ENCODE measurements around the gene LRATD1.
"Not testable (repeated sequence)": the region's sequence is repeated elsewhere in the genome, so short reads cannot be mapped to it uniquely, and the experiment has no call there.

Gene LRATD1

DNA sequence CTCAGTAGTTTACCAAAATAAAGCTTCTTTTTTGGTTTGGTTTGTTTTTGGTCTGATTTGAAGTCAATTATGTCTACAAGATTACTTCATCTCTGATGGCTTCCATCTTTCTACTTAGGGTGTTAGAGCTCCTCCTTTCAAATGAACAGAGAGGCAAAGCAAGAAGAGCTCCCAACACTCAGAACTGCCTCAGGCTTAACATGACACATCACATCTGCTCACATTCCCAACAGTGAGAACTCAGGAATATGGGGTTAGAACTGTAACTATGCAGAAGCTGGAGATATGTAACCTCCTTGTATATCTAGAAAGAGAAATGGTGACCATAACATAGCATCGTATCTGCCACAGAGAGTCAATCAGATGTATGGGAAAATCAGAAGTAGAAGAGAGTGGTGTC is 11.4 kb upstream of the LRATD1 start:
- TF ChIP-seq NFRKB (IDR thresholded peaks at IDR 0.05) (no peak), HDGF (IDR thresholded peaks at IDR 0.05; ENCODE audit: borderline replicate concordance) (no peak), BHLHE40 (IDR thresholded peaks at IDR 0.05; ENCODE audit: borderline replicate concordance) (no peak), ELF4 (IDR thresholded peaks at IDR 0.05) (no peak), L3MBTL2 (conservative IDR thresholded peaks at IDR 0.05) (no peak), ZNF384 (IDR thresholded peaks at IDR 0.05) (no peak), ARNT (IDR thresholded peaks at IDR 0.05) (no peak), TARDBP (IDR thresholded peaks at IDR 0.05) (no peak), CTBP1 (IDR thresholded peaks at IDR 0.05; ENCODE audit: borderline replicate concordance) (no peak), FOXK2 (IDR thresholded peaks at IDR 0.05) (no peak), SP1 (IDR thresholded peaks at IDR 0.05) (no peak)
- TF ChIP-seq, protein P1, sequence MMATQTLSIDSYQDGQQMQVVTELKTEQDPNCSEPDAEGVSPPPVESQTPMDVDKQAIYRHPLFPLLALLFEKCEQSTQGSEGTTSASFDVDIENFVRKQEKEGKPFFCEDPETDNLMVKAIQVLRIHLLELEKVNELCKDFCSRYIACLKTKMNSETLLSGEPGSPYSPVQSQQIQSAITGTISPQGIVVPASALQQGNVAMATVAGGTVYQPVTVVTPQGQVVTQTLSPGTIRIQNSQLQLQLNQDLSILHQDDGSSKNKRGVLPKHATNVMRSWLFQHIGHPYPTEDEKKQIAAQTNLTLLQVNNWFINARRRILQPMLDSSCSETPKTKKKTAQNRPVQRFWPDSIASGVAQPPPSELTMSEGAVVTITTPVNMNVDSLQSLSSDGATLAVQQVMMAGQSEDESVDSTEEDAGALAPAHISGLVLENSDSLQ (IDR thresholded peaks at IDR 0.05), result no peak
- no peak for DNase-seq (ENCODE audit: extremely low spot score)
- CTCF ChIA-PET, result no interaction called here
- POLR2A ChIA-PET, result no interaction called here

DNA sequence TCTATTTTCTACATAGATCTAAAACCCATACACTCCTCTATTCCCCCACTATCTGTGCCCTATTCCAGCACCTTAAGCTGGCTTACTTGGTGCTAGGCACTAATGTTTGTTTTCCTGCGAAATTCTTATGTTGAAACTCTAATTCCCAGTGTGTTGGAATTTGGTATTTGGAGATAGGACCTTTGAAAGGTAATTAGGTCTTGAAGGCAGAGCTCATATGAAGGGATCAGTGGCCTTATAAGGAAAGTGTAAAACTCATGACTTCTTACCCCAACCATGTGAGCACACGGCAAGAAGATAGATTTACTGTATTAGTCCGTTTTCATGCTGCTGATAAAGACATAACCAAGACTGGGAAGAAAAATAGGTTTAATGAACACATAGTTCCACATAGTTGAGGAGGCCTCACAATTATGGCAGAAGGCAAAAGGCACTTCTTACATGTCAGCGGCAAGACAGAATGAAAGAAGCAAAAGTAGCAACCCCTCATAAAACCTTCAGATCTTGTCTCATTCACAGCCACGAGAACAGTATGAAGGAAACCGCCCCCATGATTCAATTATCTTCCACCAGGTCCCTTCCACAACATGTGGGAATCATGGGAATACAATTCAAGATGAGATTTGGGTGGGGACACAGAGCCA is 10.5 kb upstream of the LRATD1 start:
- ChIA-PET POLR2A (no interaction called here), CTCF (no interaction called here)
- TF ChIP-seq HDGF (IDR thresholded peaks at IDR 0.05; ENCODE audit: borderline replicate concordance), result no peak
- no peak for TF ChIP-seq FOXM1 (IDR thresholded peaks at IDR 0.05; ENCODE audit: borderline replicate concordance)
- no peak for TF ChIP-seq ELF4 (IDR thresholded peaks at IDR 0.05)
- TF ChIP-seq, protein P1 (IDR thresholded peaks at IDR 0.05), result no peak
- no peak for TF ChIP-seq ARNT (IDR thresholded peaks at IDR 0.05)
- TF ChIP-seq L3MBTL2 (conservative IDR thresholded peaks at IDR 0.05), result no peak
- no peak for TF ChIP-seq ZNF384 (IDR thresholded peaks at IDR 0.05)
- no peak for TF ChIP-seq FOXA1 (IDR thresholded peaks at IDR 0.05)
- DNase-seq (ENCODE audit: extremely low spot score), result no peak

DNA sequence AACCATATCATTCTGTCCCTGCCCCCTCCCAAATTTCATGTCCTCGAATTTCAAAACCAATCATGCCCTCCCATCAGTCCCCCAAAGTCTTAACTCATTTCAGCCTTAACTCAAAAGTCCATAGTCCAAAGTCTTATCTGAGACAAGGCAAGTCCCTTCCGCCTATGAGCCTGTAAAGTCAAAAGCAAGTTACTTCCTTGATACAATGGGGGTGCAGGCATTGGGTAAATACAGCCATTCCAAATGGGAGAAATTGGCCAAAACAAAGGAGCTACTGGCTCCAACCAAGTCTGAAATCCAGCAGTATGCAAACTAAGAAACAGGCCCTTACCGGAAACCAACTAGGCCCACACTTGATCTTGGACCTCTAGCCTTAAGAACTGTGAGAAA is 10.0 kb upstream of the LRATD1 start:
- DNase-seq (ENCODE audit: extremely low spot score); CTCF ChIA-PET; POLR2A ChIA-PET: not testable (repeated sequence)

DNA sequence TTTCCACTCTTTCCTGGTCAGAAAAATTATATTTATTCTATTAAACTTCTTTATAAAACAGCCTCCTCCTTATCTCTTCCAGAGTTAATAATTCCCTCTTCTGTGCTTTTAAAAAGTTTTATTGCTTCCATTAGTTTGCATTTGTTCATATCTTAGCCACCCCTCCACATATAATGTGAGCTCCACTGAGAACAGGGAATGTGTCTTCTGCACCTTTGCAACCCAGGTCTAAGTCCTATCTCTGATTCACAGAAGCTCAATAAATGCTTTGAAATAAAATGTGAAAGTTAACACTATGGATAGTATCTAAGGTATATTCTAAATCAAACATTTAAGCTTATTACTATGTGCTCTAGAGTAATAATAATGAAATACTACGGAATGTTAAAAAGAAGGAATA is 9.3 kb upstream of the LRATD1 start:
- POLR2A ChIA-PET, result no interaction called here
- CTCF ChIA-PET, result no interaction called here
- TF ChIP-seq BHLHE40 (IDR thresholded peaks at IDR 0.05; ENCODE audit: borderline replicate concordance), result no peak
- TF ChIP-seq SP1 (IDR thresholded peaks at IDR 0.05), result no peak
- TF ChIP-seq ZNF384 (IDR thresholded peaks at IDR 0.05), result no peak
- TF ChIP-seq LEF1 (IDR thresholded peaks at IDR 0.05; ENCODE audit: borderline replicate concordance), result no peak
- no peak for TF ChIP-seq TARDBP (IDR thresholded peaks at IDR 0.05)
- no peak for TF ChIP-seq CTBP1 (IDR thresholded peaks at IDR 0.05; ENCODE audit: borderline replicate concordance)
- TF ChIP-seq FOXM1 (IDR thresholded peaks at IDR 0.05; ENCODE audit: borderline replicate concordance), result no peak
- no peak for TF ChIP-seq ARNT (IDR thresholded peaks at IDR 0.05)
- TF ChIP-seq, protein P1 (IDR thresholded peaks at IDR 0.05), result no peak
- DNase-seq (ENCODE audit: extremely low spot score), result no peak

DNA sequence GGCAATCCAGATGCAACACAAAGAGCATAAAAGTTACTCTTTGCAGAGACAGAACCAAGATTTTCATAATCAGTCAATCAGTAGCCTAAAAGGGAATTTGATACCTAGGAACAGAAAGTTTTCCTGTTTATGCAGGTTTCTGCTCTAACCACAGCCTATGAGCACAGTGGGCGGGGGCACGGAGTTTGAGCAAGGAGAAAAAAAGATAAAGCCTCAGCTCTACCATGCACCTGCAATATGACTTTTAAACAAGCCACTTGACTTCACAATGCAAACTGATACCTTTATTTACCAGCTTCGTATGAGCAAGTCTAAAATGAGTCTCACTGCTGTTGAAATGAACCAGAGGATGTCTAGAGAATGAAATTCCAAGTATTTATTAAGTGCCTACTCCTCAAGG is 5.6 kb upstream of the LRATD1 start:
- no peak for DNase-seq (ENCODE audit: extremely low spot score)
- POLR2A ChIA-PET, result no interaction called here
- CTCF ChIA-PET, result no interaction called here
- TF ChIP-seq TARDBP (IDR thresholded peaks at IDR 0.05), result no peak
- TF ChIP-seq HDGF (IDR thresholded peaks at IDR 0.05; ENCODE audit: borderline replicate concordance), result no peak
- no peak for TF ChIP-seq CTBP1 (IDR thresholded peaks at IDR 0.05; ENCODE audit: borderline replicate concordance)
- TF ChIP-seq BHLHE40 (IDR thresholded peaks at IDR 0.05; ENCODE audit: borderline replicate concordance), result no peak
- no peak for TF ChIP-seq ELF4 (IDR thresholded peaks at IDR 0.05)
- no peak for TF ChIP-seq LEF1 (IDR thresholded peaks at IDR 0.05; ENCODE audit: borderline replicate concordance)
- no peak for TF ChIP-seq ARNT (IDR thresholded peaks at IDR 0.05)
- TF ChIP-seq FOXA1 (IDR thresholded peaks at IDR 0.05), result no peak
- no peak for TF ChIP-seq ZNF384 (IDR thresholded peaks at IDR 0.05)
- TF ChIP-seq L3MBTL2 (conservative IDR thresholded peaks at IDR 0.05), result no peak
- no peak for TF ChIP-seq FOXK2 (IDR thresholded peaks at IDR 0.05)
- no peak for TF ChIP-seq NFRKB (IDR thresholded peaks at IDR 0.05)
- TF ChIP-seq, protein P1 (IDR thresholded peaks at IDR 0.05), result no peak
- TF ChIP-seq SP1 (IDR thresholded peaks at IDR 0.05), result no peak
- TF ChIP-seq SUZ12 (IDR thresholded peaks at IDR 0.05), result no peak
- no peak for TF ChIP-seq FOXM1 (IDR thresholded peaks at IDR 0.05; ENCODE audit: borderline replicate concordance)

DNA sequence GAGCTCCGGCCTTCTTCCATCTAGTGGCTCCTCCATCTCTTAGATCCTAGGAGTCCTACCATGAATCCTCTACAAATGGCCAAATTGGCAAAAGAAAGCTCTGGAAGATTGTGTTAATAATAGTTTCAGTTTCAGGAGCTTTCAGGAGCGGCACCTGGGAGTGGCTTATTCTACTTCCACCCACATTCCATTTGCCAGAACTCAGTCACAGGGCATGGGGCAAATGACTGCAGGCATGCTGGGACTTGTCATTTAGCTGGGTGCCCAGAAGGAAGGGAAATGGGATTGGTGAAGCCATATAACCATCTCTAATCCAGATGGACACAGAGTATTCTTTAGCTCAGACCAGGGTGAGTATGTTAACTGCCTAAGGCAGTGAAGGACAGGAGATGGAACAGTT is 3.6 kb upstream of the LRATD1 start:
- CTCF ChIA-PET, result no interaction called here
- no peak for TF ChIP-seq LEF1 (IDR thresholded peaks at IDR 0.05; ENCODE audit: borderline replicate concordance)
- no peak for TF ChIP-seq SP1 (IDR thresholded peaks at IDR 0.05)
- no peak for TF ChIP-seq ELF4 (IDR thresholded peaks at IDR 0.05)
- no peak for TF ChIP-seq TARDBP (IDR thresholded peaks at IDR 0.05)
- TF ChIP-seq FOXA1 (IDR thresholded peaks at IDR 0.05), result no peak
- no peak for TF ChIP-seq ZNF384 (IDR thresholded peaks at IDR 0.05)
- no peak for TF ChIP-seq NFRKB (IDR thresholded peaks at IDR 0.05)
- no peak for TF ChIP-seq SUZ12 (IDR thresholded peaks at IDR 0.05)
- no peak for TF ChIP-seq L3MBTL2 (conservative IDR thresholded peaks at IDR 0.05)
- no peak for TF ChIP-seq FOXM1 (IDR thresholded peaks at IDR 0.05; ENCODE audit: borderline replicate concordance)
- no peak for TF ChIP-seq FOXK2 (IDR thresholded peaks at IDR 0.05)
- TF ChIP-seq BHLHE40 (IDR thresholded peaks at IDR 0.05; ENCODE audit: borderline replicate concordance), result no peak
- TF ChIP-seq CTBP1 (IDR thresholded peaks at IDR 0.05; ENCODE audit: borderline replicate concordance), result no peak
- no peak for TF ChIP-seq ARNT (IDR thresholded peaks at IDR 0.05)
- TF ChIP-seq, protein P1 (IDR thresholded peaks at IDR 0.05), result no peak
- POLR2A ChIA-PET, result no interaction called here
- DNase-seq (ENCODE audit: extremely low spot score), result no peak
